Head of caudate nucleus (tissue), 42 donors: ENCODE results near the gene BLCAP.
A peak's percentile ranks its signal among the peaks of the same experiment; 100 is the strongest.
"Not testable (repeated sequence)": the region's sequence is repeated elsewhere in the genome, so short reads cannot be mapped to it uniquely, and the experiment has no call there.

Source experiments
- DNase-seq, 42 donors: peaks; one replicate each; pipeline versions ENCODE4 v3.0.0 to v3.0.0-alpha.2; 2020 to 2021; ENCODE audit warnings: mixed read lengths in 7 of 42
- intact Hi-C: fragments of 100-400 bp; cut with DNase I; formaldehyde crosslinking; loops from one replicate; pipeline ENCODE4 v1.15.0; 2022

BLCAP gene

DNA sequence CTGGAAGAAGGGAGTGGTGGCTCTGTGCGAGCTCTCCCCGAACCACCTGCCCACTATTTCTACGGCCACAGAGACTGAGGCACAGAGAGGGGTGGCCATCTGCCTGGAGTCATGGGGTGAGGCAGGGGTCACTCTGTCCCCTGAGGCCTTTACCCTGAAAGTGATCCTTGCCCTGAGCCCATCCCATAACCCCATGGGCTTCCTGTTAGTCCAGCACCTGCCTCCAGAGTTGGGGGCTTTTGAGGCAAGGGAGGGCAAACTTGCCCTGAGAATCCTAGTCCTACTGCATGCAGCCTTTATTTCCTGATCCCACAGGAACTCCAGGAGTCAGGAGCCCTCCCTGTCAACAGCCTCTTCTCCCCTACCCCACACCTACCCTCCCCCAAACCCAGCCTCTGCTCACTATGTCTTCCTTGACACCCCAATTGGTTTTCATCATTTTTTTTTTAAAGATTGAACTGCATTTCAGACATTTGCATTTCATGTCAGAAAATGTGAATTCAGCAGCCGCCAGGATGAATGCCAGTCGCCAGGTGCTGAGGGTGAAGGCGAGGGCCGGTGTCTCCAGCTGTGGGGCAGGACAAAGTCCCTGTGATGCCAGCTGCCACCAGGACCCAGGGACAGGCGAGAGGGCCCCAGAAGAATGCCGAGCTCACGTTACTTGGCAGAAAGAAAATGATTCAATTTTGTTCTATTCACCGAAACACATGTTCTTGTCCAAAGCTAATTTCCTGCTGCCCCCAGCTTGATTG, 54.3 kb downstream of the BLCAP start:
- no peak for DNase-seq
- intact Hi-C loops, result no loop called here

DNA sequence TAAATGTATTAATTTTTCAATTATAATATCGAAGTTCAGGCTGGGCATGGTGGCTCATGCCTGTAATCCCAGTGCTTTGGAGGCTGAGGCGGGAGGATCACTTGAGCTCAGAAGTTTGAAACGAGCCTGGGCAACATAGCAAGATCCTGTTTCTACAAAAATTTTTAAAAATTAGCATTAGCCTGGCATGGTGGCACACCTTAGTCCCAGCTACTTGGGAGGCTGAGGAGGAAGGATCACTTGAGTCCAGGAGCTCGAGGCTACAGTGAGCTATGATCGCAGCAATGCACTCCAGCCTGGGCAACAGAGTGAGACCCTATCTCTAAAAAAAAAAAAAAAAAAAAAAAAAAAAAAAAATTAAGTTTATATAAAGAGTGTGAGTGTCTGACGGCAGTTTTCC, 55.2 kb downstream of the BLCAP start:
- DNase-seq, intact Hi-C loops: not testable (repeated sequence)

DNA sequence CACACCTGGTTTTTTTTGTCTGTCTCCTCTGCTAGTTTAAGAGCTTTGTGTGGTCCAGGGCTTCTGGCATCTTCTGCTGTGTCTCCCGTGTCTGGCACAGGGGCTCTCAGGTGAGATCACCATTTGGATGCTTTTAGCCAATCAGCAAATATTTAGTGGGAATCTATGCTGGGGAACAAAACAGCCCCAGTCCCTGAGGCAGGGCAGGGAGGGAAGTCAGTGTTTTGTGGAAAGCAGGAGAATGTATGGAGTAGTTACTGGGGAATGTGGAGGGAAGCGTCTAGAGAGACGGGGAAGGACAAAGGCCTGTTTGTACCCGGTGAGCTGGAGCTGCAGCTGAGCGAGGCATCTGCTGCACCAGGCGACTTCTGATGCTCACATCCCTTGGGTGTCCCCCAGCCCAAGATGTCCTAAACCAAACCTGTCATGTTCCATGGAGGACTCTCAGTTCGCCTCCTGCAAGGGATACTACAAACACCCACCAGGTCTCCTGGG, 55.9 kb downstream of the BLCAP start:
- intact Hi-C loops, result no loop called here
- peak in 3 of 42 donors; percentile 20 to 35 (median 23) for DNase-seq

DNA sequence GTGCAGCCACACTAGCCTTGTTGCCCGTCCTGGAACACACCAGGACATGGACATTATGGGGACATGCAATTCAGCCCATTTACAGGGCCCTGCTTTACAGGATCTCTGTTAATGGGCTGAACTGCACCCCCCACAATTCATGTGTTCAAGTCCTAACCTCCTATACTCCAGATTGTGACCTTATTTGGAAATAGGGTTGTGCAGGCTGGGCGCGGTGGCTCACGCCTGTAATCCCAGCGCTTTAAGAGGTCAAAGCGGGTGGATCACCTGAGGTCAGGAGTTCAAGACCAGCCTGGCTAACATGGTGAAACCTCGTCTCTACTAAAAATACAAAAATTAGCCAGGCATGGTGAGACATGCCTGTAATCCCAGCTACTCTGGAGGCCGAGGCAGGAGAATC, 57.5 kb downstream of the BLCAP start:
- peak in 1 of 42 donors; percentile 2 for DNase-seq
- intact Hi-C loops, result not testable (repeated sequence)

DNA sequence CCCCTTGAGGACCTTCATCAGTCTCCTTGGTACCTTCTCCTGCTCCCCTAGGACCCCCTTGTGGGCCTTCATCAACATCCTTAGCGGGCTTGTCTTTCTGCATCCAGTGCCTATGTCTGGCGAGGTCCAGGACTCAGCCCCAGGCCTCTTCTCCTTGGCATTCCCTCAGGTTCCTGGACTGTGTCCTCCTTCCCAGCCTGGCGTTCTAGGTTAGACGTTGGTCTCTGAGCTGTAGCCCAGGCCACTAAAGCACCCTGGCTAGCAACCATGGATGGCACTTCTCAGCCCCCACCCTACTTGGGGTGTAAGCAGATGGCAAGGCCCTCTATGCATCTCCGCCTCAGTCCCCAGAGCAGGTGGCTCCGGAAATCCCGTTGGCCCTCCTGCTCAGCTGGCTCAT, 58.1 kb downstream of the BLCAP start:
- intact Hi-C loops, result no loop called here
- DNase-seq, result peak in 1 of 42 donors; percentile 5

DNA sequence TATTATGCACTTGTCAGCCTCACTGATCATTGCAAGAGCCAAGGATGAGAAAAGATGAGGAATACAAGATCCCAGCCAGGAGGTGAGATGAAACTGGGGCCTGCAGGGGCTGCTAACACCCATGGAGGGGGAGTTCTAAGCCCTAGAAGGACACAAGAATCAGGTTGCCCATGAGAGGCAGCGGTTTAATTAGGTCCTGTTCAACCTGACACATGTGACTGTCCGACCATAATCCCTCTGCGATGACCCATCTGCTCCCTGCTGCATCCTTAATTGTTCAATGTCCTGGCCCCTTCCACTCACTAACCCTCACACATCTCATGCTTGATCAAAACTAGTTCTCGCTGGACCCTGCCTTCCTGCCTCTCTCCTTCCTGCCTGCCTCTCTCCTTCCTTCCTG, 58.8 kb downstream of the BLCAP start:
- DNase-seq, result peak in 1 of 42 donors; percentile 0
- intact Hi-C loops, result no loop called here
